GM10266 (cell line): ENCODE data around the gene LAMTOR4.

ENCODE experiments used
- DNase-seq: peaks from one replicate; pipeline ENCODE4 v3.0.0; 2012; ENCODE audit errors: extremely low spot score
- TF ChIP-seq, protein P1 (sequence below): IDR thresholded peaks from 2 replicates; pipeline ENCODE4 v1.5.1; 2012; ENCODE audit warnings: mild to moderate bottlenecking, low read depth; ENCODE audit not compliant: control insufficient read depth, insufficient read depth; ENCODE audit errors: missing control alignments

The LAMTOR4 gene

DNA sequence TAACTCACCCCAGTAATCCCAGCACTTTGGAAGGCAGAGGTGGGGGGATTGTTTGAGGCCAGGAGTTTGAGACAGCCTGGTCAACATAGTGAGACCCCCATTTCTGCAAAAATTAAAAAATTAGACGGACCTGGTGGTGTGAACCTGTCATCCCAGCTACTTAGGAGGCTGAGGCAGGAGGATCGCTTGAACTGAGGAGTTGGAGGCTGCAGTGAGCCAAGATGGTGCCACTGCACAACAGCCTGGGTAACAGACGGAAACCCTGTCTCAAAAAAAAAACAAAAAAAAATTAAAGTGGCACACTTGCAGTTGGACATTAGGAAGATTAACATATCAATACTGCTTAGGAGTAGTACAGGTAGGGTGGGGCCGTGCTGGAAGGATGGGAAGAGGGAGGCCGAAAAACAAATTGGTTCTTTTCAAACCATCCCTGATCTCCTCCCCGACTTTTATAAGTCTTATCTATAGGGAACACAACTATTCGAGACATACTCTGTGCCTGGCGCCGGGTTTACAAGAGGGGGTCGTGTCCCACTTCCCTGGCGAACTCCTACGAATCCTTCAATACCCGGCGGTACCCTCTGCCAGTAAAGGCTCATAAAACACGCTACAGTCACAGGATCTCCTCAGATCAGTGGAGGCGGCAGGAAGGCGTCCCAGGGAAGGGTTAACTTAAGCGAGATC lies 30.2 kb upstream of the LAMTOR4 start:
- no peak for DNase-seq
- TF ChIP-seq, protein P1, sequence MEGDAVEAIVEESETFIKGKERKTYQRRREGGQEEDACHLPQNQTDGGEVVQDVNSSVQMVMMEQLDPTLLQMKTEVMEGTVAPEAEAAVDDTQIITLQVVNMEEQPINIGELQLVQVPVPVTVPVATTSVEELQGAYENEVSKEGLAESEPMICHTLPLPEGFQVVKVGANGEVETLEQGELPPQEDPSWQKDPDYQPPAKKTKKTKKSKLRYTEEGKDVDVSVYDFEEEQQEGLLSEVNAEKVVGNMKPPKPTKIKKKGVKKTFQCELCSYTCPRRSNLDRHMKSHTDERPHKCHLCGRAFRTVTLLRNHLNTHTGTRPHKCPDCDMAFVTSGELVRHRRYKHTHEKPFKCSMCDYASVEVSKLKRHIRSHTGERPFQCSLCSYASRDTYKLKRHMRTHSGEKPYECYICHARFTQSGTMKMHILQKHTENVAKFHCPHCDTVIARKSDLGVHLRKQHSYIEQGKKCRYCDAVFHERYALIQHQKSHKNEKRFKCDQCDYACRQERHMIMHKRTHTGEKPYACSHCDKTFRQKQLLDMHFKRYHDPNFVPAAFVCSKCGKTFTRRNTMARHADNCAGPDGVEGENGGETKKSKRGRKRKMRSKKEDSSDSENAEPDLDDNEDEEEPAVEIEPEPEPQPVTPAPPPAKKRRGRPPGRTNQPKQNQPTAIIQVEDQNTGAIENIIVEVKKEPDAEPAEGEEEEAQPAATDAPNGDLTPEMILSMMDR: no peak

DNA sequence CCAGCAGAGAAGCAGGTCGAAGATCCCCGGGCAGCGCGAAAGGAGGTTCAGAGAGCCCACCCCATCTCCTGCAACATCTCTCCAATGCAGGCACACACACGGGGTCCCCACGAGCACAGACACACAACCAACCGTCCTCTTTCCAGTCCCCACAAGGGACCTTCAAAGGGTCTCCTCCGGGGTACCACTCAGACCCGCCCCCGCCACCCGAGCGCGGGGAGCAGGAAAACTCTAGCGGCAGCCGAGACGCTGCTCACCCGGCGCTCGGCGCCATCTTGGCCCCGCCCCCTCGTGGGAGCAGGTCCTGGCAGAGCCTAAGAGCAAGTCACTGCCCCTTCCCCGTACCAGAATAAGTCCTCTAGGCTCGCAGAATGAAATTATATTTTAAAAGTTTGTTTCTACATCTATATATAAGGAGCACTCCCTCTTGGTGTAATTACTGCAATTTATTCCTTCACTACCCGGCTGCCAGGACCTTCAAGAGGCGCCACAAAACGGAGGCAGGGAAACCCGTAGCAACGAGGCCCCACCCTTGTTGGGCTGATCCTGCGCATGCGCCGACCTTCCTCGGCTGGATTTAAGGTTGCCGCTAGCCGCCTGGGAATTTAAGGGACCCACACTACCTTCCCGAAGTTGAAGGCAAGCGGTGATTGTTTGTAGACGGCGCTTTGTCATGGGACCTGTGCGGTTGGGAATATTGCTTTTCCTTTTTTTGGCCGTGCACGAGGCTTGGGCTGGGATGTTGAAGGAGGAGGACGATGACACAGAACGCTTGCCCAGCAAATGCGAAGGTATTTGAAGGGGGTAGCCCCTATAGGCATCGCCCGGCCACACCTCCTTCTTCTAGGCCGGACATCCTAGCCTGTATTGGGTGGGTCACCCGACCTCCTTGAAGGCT lies 29.4 kb upstream of the LAMTOR4 start, which contains the start of the genes CNPY4 and TAF6:
Gene CNPY4, plus strand, starts transcription at position 563 of the 898 bp plus-strand sequence. Its CDS starts 111 bp downstream, at position 674.
Gene TAF6, minus strand, starts transcription at position 287 of the 898 bp plus-strand sequence. CDS start 5,149 bp downstream, outside the sequence.
- TF ChIP-seq, protein P1: no peak
- peak; percentile 98 for DNase-seq

DNA sequence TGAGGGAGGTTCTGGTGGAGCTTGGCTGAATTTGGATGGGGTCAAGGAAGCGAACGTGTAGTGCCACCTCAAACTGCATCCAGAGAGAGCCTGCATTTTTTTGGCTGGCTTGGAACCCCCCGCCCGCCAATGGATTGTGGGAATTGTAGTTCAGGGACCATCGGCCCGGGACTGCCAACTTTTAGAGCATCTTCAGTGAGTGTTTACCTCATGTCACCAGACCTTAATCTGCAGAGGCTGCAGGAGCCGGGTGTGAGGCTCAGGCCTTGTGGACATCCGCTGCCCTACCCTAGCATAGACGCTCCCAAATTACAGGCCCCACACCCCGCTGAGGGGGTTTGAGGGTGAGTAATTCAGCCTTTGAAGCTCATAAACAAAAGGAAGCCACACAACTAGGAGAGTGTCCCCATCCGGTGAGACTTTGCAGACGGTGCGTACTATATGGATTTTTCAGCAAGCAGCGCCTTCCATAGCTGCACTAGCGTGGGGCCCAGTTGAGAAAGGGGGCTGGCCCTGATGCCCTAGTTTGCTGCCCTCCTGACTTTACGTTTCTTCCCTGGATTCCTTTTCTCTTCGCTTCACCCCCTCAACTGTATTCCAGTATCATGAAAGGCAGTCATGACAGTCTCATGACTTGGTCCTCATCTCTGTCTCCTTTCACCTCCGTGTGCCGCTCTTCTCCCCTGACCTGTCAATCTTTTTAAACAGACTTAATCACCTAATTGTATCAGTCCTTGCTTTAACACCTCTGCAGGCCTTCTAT lies 28.6 kb upstream of the LAMTOR4 start:
- no peak for DNase-seq
- TF ChIP-seq, protein P1: no peak

DNA sequence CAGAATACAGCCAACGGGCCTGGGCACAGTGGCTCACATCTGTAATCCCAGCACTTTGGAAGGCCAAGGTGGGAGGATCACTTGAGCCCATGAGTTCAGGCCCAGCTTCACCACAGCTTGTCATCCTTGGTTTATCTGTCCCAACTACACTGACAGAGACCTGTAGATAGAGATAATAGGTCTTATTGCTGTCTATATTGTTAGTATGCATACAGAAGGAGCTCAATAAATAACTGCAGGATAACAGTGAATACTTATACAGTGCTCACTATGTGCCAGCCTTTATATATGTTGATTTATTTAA lies 28.0 kb upstream of the LAMTOR4 start:
- no peak for DNase-seq
- TF ChIP-seq, protein P1: no peak

DNA sequence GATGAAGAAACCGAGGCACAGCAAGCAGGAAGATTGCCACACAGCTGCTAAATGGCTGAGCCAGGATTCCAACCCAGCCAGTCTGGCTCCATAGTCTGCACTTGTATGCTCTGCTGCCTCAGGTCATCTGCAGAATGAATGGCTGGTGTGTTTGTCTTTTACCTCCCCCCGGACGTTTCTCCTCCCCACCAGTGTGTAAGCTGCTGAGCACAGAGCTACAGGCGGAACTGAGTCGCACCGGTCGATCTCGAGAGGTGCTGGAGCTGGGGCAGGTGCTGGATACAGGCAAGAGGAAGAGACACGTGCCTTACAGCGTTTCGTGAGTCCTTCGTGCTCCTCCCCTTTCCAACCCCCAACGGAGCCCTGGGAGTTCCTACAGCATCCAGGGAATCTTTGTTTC lies 26.7 kb upstream of the LAMTOR4 start:
- TF ChIP-seq, protein P1: no peak
- DNase-seq: no peak

DNA sequence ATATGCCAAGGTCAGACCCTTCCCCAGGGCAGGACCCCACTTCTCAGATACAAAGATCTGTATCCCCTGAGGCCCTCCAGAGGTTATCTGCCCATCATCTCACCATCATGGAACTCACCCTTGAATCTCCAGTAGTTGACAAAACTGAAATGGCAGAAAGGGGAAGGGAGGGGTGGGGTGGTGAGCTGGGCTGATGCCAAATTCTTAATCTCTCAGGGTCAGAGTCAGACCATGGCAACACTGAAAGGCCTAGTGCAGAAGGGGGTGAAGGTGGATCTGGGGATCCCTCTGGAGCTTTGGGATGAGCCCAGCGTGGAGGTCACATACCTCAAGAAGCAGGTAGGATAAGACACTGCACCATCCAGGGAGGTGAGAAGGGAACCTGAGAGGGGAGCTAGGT lies 26.1 kb upstream of the LAMTOR4 start:
- no peak for DNase-seq
- TF ChIP-seq, protein P1: no peak
